CD8-positive, alpha-beta memory T cell (primary cell): ENCODE results near the gene ABCG8. TPM values are rescaled to one million over a fixed set of nuclear protein-coding genes. Genes with fewer than 3 reads are reported as not detected.
A peak's percentile ranks its signal among the peaks of the same experiment; 100 is the strongest.
"Not testable (repeated sequence)": the region's sequence is repeated elsewhere in the genome, so short reads cannot be mapped to it uniquely, and the experiment has no call there.

Experiments
- CTCF ChIA-PET: fragments of 350-600 bp; sonication (Branson Sonifier 250); formaldehyde crosslinking; loops from one replicate; lab custom pipeline; 2021; ENCODE audit warnings: antibody characterized with exemption; lab: Charles Lee
- POLR2A ChIA-PET: fragments of 350-600 bp; sonication (Branson Sonifier 250); formaldehyde crosslinking; loops from one replicate; lab custom pipeline; 2021; ENCODE audit warnings: antibody characterized with exemption; lab: Charles Lee
- DNase-seq, 5 donors: peaks; one replicate each; pipeline versions ENCODE4 v3.0.0 to v3.0.0-alpha.2; 2020 to 2022; ENCODE audit warnings: mixed read lengths in 1 of 5
- H3K27ac ChIP-seq: one replicate; pipeline ENCODE4 v1.7.0; 2013; ENCODE audit warnings: low read depth, mild to moderate bottlenecking, low read length, moderate library complexity
- H3K27me3 ChIP-seq: 2 replicates; pipeline ENCODE4 v1.7.0; 2013; ENCODE audit warnings: low read length, mild to moderate bottlenecking; ENCODE audit not compliant: insufficient read depth, poor library complexity, severe bottlenecking
- H3K36me3 ChIP-seq: 2 replicates; pipeline ENCODE4 v1.7.0; 2013; ENCODE audit warnings: mild to moderate bottlenecking, low read length, moderate library complexity; ENCODE audit not compliant: insufficient read depth
- H3K4me1 ChIP-seq: 2 replicates; pipeline ENCODE4 v1.7.0; 2013; ENCODE audit warnings: mild to moderate bottlenecking, low read length, moderate library complexity; ENCODE audit not compliant: insufficient read depth
- H3K4me3 ChIP-seq: 2 replicates; pipeline ENCODE4 v1.7.0; 2013; ENCODE audit warnings: mild to moderate bottlenecking, low read length
- H3K9me3 ChIP-seq: 2 replicates; pipeline ENCODE4 v1.7.0; 2013; ENCODE audit warnings: mild to moderate bottlenecking, low read length
- H3K27ac Mint-ChIP-seq, 8 donors: one replicate each; pipeline ENCODE4 v1.8.0; 2020 to 2021; ENCODE audit warnings: mixed read lengths in 8 of 8, mild to moderate bottlenecking in 6 of 8, inconsistent platforms in 3 of 8, moderate library complexity in 3 of 8
- H3K27me3 Mint-ChIP-seq, 2 donors: one replicate each; pipeline ENCODE4 v1.8.0; 2020 to 2021; ENCODE audit warnings: mixed read lengths in 2 of 2, mild to moderate bottlenecking in 1 of 2, moderate library complexity in 1 of 2
- H3K36me3 Mint-ChIP-seq, 3 donors: one replicate each; pipeline ENCODE4 v1.8.0; 2020 to 2021; ENCODE audit warnings: mixed read lengths in 3 of 3, inconsistent platforms in 1 of 3, mild to moderate bottlenecking in 1 of 3
- H3K4me1 Mint-ChIP-seq, 3 donors: one replicate each; pipeline ENCODE4 v1.8.0; 2020 to 2021; ENCODE audit warnings: mixed read lengths in 3 of 3, inconsistent platforms in 1 of 3, mild to moderate bottlenecking in 1 of 3
- H3K4me3 Mint-ChIP-seq, 7 donors: one replicate each; pipeline ENCODE4 v1.8.0; 2020 to 2021; ENCODE audit warnings: mixed read lengths in 7 of 7, mild to moderate bottlenecking in 6 of 7, moderate library complexity in 4 of 7, inconsistent platforms in 2 of 7
- H3K9me3 Mint-ChIP-seq, 5 donors: one replicate each; pipeline ENCODE4 v1.8.0; 2020 to 2022; ENCODE audit warnings: mixed read lengths in 5 of 5, mild to moderate bottlenecking in 3 of 5, moderate library complexity in 2 of 5, inconsistent platforms in 1 of 5
- polyA plus RNA-seq: library from polyadenylated mRNA; unstranded; fragments of 300-500 nt; fragmentation: Illumina TruSeq; gene quantifications from one replicate; pipeline ENCODE4 v1.2.3, GENCODE V29; 2021
- total RNA-seq, 2 experiments: library from RNA; stranded (reverse); gene quantifications; one replicate each; pipeline ENCODE4 v1.2.3, GENCODE V29; 2021

ABCG8 gene
- total and polyA plus RNA-seq, 3 experiments from 2014 or later = not detected

DNA sequence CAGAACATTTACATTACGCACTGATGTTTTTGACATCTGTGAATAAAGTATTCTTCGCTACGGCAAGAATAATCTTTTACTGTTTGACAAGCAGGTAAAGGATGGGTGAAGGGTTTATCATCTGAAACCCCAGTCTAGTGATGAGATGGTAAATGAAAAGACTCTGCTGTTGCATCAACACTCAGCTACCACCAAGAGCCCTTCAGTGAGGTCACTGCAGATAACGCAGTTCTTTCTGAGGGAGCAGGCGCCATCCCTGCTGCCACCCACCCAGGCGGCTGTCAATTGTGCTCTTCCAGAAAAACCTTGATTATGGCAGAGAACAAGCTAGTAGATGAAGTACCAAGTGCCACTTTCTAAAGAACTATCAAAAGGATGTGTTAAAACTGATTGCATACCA is 58.7 kb downstream of the ABCG8 start:
- peaks cover 10 to 82% (median 28%) of the 10 kb centered on the region in 3 donors for H3K36me3 Mint-ChIP-seq
- H3K4me3 ChIP-seq = no peak overlapping the region
- CTCF ChIA-PET = no interaction called here

DNA sequence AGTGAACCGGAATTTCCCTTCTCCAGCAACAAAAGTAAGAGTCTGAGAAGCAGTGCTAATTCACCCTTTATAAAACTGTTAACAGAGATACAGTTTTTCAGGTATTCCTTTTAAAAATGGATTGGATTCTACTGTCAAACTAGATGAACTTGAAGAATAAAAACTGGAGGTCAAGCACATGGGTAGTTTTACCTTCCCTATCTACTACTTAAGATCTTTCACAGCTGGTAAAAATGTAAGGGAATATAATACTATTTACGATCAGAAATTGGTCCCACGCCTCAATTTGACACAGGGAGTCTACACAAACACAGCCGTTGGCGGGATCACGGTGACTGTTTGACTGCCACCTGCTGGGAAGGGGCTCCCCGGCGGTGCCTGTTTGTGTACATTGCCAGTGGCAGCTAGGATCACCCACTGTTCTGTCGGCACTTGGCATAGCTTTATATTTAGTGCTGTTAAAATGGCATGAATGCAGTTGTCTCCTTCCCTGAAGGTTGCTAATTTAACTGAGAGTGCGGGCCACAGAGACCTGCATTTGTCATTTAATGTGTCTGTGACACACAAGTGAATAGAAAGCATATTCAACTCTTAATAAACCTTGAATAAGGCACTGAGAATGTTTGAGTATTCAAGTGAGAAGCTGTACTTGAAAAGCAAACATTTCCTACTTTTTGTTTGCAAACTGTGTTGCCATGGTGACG is 59.5 kb downstream of the ABCG8 start:
- ChIA-PET CTCF (no interaction called here), POLR2A (no interaction called here)
- Mint-ChIP-seq H3K36me3 (peaks cover 10 to 81% (median 24%) of the 10 kb centered on the region in 3 donors), H3K27ac (no peak overlapping the region), H3K27me3 (no peaks in the 10 kb centered on the region), H3K9me3 (no peaks in the 10 kb centered on the region), H3K4me3 (no peak overlapping the region), H3K4me1 (peaks cover 0 to 2% (median 0%) of the 10 kb centered on the region in 3 donors)
- Histone ChIP-seq H3K27me3 (no peaks in the 10 kb centered on the region), H3K4me1 (no peaks in the 10 kb centered on the region), H3K36me3 (peaks cover 27% of the 10 kb centered on the region), H3K9me3 (no peaks in the 10 kb centered on the region), H3K4me3 (no peak overlapping the region), H3K27ac (no peak overlapping the region)
- DNase-seq = no peak

More for the DNA sequence above, 58.7 kb downstream of the ABCG8 start:
- Histone ChIP-seq H3K9me3 (no peaks in the 10 kb centered on the region), H3K4me1 (no peaks in the 10 kb centered on the region), H3K27me3 (no peaks in the 10 kb centered on the region), H3K27ac (no peak overlapping the region), H3K36me3 (peaks cover 34% of the 10 kb centered on the region)
- POLR2A ChIA-PET = no interaction called here
- H3K4me3 Mint-ChIP-seq = no peak overlapping the region
- no peaks in the 10 kb centered on the region for H3K27me3 Mint-ChIP-seq
- no peak overlapping the region for H3K27ac Mint-ChIP-seq
- no peak for DNase-seq
- H3K4me1 Mint-ChIP-seq = no peaks in the 10 kb centered on the region
- H3K9me3 Mint-ChIP-seq = no peaks in the 10 kb centered on the region

DNA sequence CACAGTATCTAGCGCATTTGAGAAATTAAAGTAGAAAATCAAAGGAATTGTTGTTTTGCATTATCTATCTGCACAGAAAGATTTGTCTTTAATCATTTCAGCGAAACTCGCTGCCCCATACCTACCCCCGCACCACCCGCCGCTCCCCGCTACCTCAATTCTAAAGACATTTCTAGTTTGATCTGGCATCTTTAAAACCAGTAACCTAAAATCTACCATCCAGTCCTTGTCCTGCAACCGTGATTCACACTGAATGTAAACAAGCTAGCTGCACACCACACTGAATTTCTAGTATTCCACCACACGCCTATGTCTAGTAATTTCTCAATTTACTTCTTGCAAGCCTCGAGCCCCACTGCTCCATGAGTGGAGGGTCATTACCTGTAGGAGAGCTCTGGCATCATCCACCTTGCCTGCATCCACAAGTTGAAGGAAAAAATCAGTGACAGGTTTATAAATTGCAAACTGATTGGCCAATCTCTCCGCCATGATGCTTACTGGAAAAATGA is 60.1 kb downstream of the ABCG8 start:
- Histone ChIP-seq H3K27ac (no peak overlapping the region), H3K9me3 (no peaks in the 10 kb centered on the region), H3K4me1 (no peaks in the 10 kb centered on the region), H3K27me3 (no peaks in the 10 kb centered on the region), H3K36me3 (peaks cover 25% of the 10 kb centered on the region), H3K4me3 (no peak overlapping the region)
- POLR2A ChIA-PET = no interaction called here
- Mint-ChIP-seq H3K4me3 (no peak overlapping the region), H3K36me3 (peaks cover 10 to 77% (median 21%) of the 10 kb centered on the region in 3 donors), H3K27me3 (no peaks in the 10 kb centered on the region), H3K9me3 (no peaks in the 10 kb centered on the region), H3K4me1 (peaks cover 0 to 2% (median 0%) of the 10 kb centered on the region in 3 donors), H3K27ac (peak overlapping the region in 2 of 8 donors; percentile 37 to 60)
- CTCF ChIA-PET = no interaction called here
- no peak for DNase-seq

DNA sequence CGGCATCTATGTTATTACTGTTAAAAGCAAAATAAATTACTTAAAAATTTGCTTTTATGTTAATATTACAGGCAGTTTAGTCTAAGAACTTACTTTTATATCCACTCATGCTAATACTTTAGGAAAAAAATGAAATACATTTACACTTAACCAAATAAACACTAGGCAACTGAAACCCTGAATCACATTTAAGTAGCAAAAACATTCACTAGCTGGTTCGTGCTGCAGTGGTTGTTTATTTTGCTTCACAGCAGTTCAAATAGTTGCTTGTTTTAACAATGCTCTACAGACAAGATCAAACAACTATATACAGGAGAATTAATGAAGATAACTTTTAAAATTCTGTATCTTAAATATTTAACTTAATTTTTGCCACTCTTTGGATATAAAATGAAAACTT is 60.8 kb downstream of the ABCG8 start:
- Mint-ChIP-seq H3K36me3 (peaks cover 10 to 79% (median 19%) of the 10 kb centered on the region in 3 donors), H3K27me3 (no peaks in the 10 kb centered on the region), H3K4me3 (no peak overlapping the region), H3K9me3 (no peaks in the 10 kb centered on the region), H3K27ac (no peak overlapping the region), H3K4me1 (peaks cover 0 to 2% (median 0%) of the 10 kb centered on the region in 3 donors)
- no peak overlapping the region for H3K27ac ChIP-seq
- POLR2A ChIA-PET = no interaction called here
- H3K4me3 ChIP-seq = no peak overlapping the region
- H3K9me3 ChIP-seq = no peaks in the 10 kb centered on the region
- H3K4me1 ChIP-seq = no peaks in the 10 kb centered on the region
- CTCF ChIA-PET = no interaction called here
- DNase-seq = no peak
- no peaks in the 10 kb centered on the region for H3K27me3 ChIP-seq
- peaks cover 25% of the 10 kb centered on the region for H3K36me3 ChIP-seq

DNA sequence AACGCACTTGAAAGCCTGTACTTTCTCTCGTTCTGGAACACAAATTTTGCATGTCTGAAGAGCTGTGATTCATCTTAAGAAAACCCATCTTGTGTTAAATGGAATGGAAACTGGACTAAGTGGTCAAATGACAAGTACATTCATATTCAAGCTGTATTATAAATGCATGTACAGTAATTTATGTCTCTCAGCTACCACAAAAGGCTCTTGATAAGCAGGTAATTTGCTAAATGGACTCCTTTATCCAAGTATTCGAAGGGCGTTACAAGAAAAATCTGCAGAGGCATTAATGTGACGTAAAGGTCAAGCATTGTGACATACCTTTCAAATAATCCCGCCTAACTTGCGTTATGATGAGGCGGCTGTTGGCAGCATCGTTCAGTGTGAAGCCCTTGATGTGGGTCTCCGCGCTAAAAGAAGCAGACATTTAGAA is 66.6 kb downstream of the ABCG8 start:
- Histone ChIP-seq H3K9me3 (no peaks in the 10 kb centered on the region), H3K36me3 (peaks cover 15% of the 10 kb centered on the region), H3K27me3 (no peaks in the 10 kb centered on the region), H3K4me3 (no peak overlapping the region), H3K27ac (no peak overlapping the region), H3K4me1 (no peaks in the 10 kb centered on the region)
- H3K36me3 Mint-ChIP-seq = peaks cover 9 to 75% (median 26%) of the 10 kb centered on the region in 3 donors
- no peak overlapping the region for H3K4me3 Mint-ChIP-seq
- H3K27ac Mint-ChIP-seq = no peak overlapping the region
- H3K4me1 Mint-ChIP-seq = peaks cover 3 to 24% (median 6%) of the 10 kb centered on the region in 3 donors
- no peak for DNase-seq
- no peaks in the 10 kb centered on the region for H3K9me3 Mint-ChIP-seq
- no peaks in the 10 kb centered on the region for H3K27me3 Mint-ChIP-seq
- POLR2A ChIA-PET = no interaction called here
- CTCF ChIA-PET = no interaction called here

DNA sequence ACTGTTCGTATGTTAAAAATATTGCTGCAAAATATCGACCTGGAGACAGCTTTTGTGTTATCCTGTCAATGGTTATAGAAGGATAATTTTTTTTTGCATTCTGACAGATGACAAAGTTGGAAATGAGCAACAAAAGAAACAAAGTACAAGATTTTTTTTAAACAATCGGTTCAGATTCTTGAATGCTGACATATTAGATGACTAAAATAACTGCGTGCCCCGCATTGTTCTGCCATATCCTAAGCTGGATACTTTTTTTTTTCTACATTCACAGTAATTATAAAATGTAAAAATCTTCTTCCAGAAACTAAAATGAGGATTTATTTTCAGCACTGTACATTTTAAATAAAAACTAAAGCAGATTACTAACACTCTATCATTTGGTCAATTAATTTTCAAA is 67.1 kb downstream of the ABCG8 start:
- Histone ChIP-seq H3K9me3 (no peaks in the 10 kb centered on the region), H3K27me3 (no peaks in the 10 kb centered on the region), H3K4me1 (no peaks in the 10 kb centered on the region), H3K27ac (no peak overlapping the region), H3K4me3 (no peak overlapping the region), H3K36me3 (peaks cover 15% of the 10 kb centered on the region)
- no peaks in the 10 kb centered on the region for H3K9me3 Mint-ChIP-seq
- ChIA-PET POLR2A (no interaction called here), CTCF (no interaction called here)
- peaks cover 3 to 24% (median 6%) of the 10 kb centered on the region in 3 donors for H3K4me1 Mint-ChIP-seq
- no peak overlapping the region for H3K27ac Mint-ChIP-seq
- no peak for DNase-seq
- peaks cover 9 to 73% (median 22%) of the 10 kb centered on the region in 3 donors for H3K36me3 Mint-ChIP-seq
- no peak overlapping the region for H3K4me3 Mint-ChIP-seq
- H3K27me3 Mint-ChIP-seq = no peaks in the 10 kb centered on the region

DNA sequence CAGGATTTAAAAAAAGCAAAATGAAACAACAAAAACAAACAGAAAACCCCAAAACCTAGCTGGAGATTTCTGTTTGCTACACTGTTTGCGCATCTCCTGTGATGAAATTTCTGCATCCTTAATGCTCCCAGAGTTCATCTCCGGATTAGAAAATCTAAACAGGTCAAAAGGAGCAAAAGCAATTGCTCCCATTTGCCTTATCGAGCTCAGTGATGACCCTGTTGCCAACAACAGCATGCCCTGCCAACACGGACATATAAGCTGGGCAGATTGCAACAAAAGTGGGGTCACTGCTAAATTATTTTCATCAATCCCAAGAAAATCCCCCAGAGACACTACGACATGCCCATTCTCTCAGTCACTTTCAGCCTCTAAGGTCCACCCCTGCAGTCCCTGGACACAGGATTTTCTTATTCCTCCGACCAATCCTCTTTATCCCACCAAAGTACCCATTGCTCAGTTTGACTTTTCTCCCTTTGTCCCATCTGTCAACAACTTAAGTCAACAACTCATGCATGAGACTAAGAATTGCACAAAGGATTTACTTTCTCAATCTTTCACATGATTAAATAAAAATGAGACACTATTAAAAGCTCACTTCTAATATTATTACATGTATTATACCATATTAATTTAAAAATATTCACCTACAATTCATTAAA is 67.8 kb downstream of the ABCG8 start:
- H3K4me1 ChIP-seq = no peaks in the 10 kb centered on the region
- Mint-ChIP-seq H3K27ac (peak overlapping the region in 4 of 8 donors; percentile 18 to 56 (median 43)), H3K4me1 (peaks cover 3 to 24% (median 6%) of the 10 kb centered on the region in 3 donors), H3K4me3 (no peak overlapping the region), H3K27me3 (no peaks in the 10 kb centered on the region), H3K9me3 (no peaks in the 10 kb centered on the region), H3K36me3 (peaks cover 12 to 75% (median 22%) of the 10 kb centered on the region in 3 donors)
- ChIA-PET POLR2A (no interaction called here), CTCF (no interaction called here)
- peaks cover 15% of the 10 kb centered on the region for H3K36me3 ChIP-seq
- H3K27me3 ChIP-seq = no peaks in the 10 kb centered on the region
- H3K27ac ChIP-seq = no peak overlapping the region
- H3K4me3 ChIP-seq = no peak overlapping the region
- DNase-seq = no peak
- H3K9me3 ChIP-seq = no peaks in the 10 kb centered on the region

DNA sequence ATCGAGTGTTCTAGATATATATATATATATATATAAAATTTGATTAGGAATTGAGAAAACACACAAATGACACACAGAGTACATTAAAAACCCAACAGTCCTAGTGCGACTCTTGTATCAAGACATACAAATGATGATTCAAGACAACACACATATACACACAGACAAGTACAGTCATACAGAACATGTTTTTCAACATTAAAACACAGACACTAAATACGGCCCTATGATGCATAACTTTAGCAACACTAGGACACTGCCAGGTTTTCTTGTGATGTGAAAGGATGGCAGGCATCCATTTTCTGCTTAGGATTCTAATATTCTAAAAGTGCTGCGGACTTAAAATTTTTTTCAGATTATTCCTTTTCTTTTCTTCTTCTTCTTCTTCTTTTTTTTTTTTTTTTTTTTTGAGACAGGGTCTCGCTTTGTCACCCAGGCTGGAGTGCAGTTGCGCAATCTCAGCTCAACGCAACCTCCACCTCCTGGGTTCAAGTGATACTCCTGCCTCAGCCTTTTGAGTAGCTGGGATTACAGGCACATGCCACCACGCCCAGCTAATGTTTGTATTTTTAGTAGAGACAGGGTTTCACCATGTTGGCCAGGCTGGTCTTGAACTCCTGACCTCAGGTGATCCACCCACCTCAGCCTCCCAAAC is 72.5 kb downstream of the ABCG8 start:
- POLR2A ChIA-PET, H3K27me3 Mint-ChIP-seq, H3K4me1 ChIP-seq, CTCF ChIA-PET, H3K4me3 Mint-ChIP-seq, DNase-seq, H3K27ac ChIP-seq, H3K4me3 ChIP-seq, H3K9me3 ChIP-seq, H3K27ac Mint-ChIP-seq, H3K9me3 Mint-ChIP-seq, H3K27me3 ChIP-seq: not testable (repeated sequence)
- peaks cover 3 to 15% (median 4%) of the 10 kb centered on the region in 3 donors for H3K4me1 Mint-ChIP-seq
- H3K36me3 Mint-ChIP-seq = peaks cover 13 to 79% (median 36%) of the 10 kb centered on the region in 3 donors
- H3K36me3 ChIP-seq = peaks cover 20% of the 10 kb centered on the region
